Measurements from ENCODE around the gene FXYD1.
A peak's percentile ranks its signal among the peaks of the same experiment; 100 is the strongest.
"Not testable (repeated sequence)": the region's sequence is repeated elsewhere in the genome, so short reads cannot be mapped to it uniquely, and the experiment has no call there.

FXYD1 gene

DNA sequence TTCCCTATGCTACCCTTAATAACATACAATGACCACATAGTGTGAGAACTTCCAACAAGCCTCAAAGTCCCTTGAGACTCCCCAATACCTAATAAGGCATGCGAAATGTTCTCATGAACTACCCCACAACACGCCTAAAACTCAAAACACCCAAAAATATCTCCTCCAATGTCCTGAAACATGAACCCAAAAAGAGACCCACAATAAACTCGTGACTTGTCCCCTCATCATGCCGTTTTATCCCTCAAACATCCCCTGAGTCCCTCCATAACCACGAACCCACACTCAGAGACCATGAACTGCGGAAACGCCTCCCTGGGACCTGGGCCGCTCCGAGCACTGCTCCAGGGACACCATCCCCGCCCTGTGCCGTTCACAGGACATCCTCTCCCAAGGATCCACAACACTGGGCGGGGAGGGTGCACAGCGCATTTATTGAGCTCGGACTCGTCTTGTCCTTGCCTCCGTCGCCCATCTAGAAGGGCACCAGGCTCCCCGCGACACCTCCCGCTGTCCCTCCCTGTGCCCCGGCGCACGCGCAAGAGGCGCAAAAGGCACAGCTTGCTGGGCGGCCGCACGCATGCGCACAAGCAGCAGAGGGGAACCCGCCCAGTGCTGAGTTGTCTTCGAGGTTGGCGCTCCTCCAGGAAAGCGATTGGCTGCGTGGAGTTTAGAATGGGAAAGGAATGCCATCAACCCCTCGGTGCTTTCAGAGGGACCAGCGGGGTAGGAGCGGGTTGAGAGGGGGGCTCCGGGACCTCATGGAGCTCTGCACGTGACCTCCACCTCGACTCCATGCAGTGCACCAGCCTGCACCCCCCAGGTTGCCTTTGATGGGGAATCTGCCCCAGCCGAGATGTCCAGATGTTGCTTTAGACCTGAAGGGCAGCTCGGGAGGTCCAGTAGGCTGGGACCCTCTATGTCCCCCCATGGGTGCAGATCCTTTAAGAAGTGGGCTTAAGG, 14.2 kb upstream of the FXYD1 start:
- DNase-seq (ENCODE audit: low read depth in 1 of 2, low spot score in 1 of 2) = peak; percentile 72 to 79

- no peak for DNase-seq (ENCODE audit: low read depth in 1 of 2, low spot score in 1 of 2)
These were observed 13.3 kb upstream of the FXYD1 start for GRCh38 chr19:35125270-35125717.

DNA sequence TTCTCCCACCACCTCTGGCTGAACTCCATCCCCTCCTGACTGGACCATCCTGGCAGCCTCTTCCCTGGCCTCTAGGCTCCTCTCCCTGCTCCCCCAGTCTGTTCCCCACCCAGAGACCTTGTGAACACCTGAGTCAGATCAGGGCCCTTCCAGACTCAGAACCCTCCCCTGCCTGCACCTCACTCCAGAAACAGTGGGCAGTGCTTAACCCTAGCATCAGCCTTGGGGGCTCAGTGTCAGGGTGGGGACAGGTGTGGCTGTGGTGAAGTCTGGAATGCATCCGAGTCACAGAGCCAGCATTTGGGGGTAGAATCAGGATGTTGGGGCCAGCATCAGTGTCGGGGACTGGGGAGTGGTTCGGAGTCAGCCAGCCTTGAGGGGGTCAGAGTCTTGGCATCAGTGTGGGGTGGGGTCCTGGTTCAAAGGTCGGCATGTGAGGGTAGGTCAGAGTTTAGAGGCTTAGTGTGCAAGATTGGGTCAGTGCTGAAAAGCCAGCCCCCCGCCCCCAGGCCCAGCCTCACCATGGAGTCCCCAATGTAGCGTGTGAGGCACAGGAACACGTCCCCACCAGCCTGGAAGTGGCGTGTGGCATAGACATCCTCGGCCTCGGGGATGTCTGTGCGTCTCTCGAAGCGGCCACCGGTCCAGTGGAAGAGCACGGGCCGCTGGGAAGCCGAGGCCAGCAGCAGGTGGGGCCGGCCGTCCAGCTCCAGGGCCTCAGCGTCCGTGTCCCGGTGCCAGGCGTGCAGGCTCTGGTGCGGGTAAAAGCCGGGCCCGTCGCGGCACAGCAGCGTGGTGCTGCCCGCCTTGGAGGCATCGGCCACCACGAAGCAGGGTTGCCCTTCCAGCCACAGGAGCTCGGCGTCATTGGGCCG, 12.6 kb upstream of the FXYD1 start:
- DNase-seq (ENCODE audit: low read depth in 1 of 2, low spot score in 1 of 2) = no peak

DNA sequence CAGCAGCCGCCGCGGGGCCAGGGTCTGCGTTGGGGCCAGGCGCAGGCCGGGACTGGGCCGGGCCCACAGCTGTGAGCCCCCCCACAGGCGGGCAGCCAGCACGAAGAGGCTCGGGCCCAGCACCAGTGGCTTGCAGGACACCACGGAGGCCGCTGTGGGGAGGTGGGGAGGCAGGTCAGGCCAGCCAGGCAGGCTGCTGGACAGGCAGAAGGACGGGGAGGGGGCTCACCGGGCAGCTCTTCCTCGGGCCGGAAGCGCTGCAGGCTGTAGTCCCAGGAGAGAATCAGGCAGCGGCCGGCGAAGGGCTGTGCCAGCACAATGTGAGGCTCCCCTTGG, 12.0 kb upstream of the FXYD1 start:
- no peak for DNase-seq (ENCODE audit: low read depth in 1 of 2, low spot score in 1 of 2)

DNA sequence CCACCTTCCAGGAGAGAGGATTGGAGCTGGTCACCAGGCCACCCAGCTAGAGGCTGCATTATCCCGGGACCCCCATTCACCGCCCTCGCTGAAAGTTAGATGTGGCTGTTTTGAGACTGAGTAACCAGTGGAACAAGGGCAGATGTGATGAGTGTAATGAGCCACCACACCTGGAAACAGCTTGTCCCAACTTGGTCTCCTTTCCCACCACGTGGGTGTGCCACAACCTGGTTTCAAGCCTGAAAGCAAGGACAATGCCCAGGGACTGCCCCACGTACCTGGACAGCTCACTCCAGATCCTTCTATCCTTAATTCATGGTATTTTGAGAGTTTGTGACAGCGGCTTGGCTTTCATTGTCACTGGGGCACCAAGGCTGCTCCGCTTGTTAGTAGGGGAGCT, 10.8 kb upstream of the FXYD1 start:
- DNase-seq (ENCODE audit: low read depth in 1 of 2, low spot score in 1 of 2) = no peak

GRCh38 chr19:35128398-35129057, 10.1 kb upstream of the FXYD1 start:
- DNase-seq (ENCODE audit: low read depth in 1 of 2, low spot score in 1 of 2) = no peak

- not testable (repeated sequence) for DNase-seq (ENCODE audit: low read depth in 1 of 2, low spot score in 1 of 2)
These were observed 8.8 kb upstream of the FXYD1 start for GRCh38 chr19:35129724-35130274.

DNA sequence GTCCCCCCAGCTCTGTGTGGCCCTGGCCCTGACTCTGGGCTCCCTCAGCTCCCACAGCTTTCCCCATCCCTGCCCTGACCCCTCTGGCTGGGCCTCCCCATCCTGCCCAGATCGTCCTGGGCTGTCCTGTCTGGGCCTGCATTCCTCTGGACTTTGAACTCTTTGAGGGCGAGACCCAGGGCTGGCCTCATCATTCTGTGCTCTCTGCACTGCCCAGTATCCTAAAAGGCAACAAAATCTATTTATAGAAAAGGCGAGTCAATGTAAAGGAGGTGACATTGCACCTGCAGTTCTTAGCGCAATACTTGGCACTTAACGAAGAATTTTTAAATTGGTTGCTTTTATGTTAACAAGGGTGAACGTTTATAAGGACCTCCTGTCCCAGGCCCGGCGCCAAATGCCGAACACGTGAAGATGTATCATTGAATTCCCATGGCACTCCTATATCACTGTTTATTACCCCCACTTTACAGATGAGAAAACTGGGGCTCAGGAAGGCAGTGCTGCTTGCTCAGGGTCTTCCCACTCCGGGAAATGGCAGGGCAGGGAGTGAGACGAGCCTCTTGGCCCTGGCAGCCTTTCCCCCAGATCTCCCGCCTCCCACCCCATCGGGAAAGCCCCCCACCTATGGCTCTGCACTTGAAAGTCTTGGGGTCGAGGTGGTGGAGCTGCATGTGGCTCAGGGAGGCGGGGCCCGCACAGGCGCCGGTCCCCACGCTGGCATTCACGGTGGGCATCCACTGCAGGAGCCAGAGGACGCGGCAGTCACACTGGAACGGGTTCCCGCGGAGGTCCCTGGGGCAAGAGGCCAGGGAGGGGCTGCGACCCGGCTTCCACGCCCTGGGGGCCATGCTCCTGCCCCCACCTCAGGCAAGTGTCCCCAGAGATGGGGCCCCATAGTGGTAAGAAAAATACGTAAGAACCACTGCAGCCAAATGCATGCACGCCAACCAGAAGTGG, 7.6 kb upstream of the FXYD1 start:
- DNase-seq (ENCODE audit: low read depth in 1 of 2, low spot score in 1 of 2) = no peak

DNA sequence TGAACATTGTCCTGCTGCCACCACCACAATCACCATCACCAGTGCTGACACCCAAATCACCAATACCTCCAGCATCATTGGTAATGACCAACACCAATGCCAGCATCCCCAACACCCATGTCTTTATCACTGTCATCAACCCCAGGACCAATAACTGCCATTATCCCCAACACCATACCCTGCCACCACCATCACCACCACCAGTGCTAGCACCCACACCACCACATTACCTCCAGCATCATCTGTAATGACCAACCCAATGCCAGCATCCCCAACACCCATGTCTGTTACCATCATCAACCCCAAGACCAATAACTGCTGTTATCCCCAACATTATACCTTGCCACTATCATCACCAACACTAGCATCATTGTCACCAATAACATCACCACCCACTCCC, 6.4 kb upstream of the FXYD1 start:
- no peak for DNase-seq (ENCODE audit: low read depth in 1 of 2, low spot score in 1 of 2)

DNA sequence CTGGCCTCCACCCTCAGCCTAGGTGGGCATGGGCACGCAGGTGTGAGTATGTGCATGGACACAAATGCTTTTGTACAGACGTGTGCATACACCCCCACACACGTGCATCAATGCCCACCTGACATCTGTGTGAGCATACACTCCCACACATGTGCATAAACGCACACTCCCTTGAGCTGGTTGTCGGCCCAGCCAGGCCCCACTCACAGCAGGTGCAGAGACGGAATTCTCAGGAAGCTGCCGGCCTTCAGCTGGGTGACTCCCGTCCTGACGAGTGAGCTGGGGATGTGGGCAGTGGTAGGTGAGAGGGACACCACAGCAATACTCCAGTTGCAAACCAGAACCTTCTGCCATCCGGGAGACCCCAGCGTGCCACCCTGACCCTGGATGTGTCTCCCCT, 4.8 kb upstream of the FXYD1 start:
- no peak for DNase-seq (ENCODE audit: low read depth in 1 of 2, low spot score in 1 of 2)

GRCh38 chr19:35134601-35135242, 3.9 kb upstream of the FXYD1 start, which contains the start of gene LGI4:
LGI4 (minus strand) TSS chr19:35135059; CDS start chr19:35134680, 379 bp downstream.
- DNase-seq (ENCODE audit: low read depth in 1 of 2, low spot score in 1 of 2) = no peak

- peak; percentile 45 to 49 for DNase-seq (ENCODE audit: low read depth in 1 of 2, low spot score in 1 of 2)
These were observed 3.2 kb upstream of the FXYD1 start for GRCh38 chr19:35135389-35135909.

DNA sequence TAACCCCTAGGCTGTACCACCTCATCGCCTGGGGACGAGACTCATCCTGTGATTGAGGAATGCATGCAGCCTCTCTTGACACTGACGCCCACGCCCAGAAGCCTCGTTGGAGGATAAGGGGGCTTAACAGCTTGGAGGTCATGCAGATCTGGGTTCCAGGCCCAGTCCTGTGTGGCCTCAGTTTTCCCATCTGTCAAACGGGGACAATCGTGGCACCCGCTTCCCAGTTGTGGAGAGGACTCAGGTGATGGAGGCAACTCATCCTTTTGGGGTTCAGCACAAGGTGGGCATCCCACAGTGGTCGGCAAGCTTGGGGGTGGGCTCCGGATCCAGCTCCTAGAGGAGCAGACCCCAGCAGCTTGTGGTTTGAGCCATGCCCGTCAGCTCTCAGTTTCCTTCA, 2.4 kb upstream of the FXYD1 start:
- no peak for DNase-seq (ENCODE audit: low read depth in 1 of 2, low spot score in 1 of 2)

DNA sequence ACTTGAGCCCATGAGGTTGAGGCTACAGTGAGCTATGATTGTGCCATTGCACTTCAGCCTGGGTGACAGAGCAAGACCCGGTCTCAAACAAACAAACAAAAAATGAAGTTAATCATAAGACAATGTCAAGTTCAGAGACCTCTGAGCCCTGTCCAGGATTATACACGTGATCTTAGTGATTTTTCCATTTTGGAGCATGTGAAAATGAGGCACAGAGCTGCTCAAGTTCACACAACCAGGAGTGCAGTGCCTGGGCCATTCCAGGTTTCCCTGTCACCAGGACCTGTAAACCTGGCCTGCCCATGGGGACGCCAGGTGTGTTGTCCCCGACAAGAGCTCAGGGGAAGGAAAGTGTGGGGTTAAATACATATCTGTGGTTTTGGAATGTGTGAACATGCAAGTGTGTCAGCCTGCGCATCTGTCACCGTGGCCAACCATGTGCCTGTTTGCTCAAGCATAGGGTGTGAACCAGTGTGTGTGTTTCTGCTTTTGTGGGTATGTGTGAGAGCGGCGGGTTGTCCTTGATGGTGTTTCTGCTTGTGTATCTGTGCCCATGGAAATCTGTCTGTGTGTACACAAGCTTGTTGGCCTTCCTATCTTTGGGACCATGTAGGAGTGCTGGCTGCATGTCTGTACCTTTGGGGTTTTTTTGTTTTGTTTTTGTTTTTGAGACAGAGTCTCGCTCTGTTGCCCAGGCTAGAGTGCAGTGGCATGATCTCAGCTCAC, 1.5 kb upstream of the FXYD1 start:
- DNase-seq (ENCODE audit: low read depth in 1 of 2, low spot score in 1 of 2) = no peak

DNA sequence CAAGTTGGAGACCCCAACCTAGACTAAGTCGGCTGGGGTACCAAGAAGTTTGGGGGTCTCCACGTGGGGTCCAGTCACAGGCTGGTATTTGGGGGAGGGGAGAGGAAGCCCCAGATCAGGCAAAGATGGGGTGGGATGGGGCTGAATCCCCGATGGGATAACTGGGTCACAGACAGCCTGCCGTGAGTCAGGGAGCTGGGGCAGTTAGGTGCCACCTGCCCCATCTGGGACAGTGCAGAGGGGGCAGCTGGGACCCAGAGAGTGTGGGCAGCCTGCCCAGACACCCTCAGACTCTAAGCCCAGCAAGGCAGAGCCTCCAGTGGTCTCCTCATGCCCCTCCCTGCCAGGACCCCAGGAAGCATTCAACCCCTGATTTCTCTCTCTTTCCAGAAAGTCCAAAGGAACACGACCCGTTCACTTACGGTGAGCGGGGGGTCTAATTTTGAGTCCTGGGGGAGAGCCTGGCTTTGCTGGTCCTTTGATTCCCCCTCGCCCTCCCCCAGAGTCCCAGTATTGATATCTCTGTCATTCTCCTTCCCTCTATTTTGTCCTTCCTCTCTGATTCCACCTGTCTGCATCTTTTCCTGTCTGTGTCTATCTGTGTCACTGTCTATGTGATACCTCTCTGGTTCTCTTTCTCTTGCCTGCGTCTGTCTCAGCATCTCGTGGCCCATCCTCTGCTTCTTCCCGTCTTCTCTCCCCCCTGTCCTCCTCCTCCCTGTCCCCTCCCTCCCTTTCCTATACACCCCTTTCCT, 1.8 kb downstream of the FXYD1 start:
- no peak for DNase-seq (ENCODE audit: low read depth in 1 of 2, low spot score in 1 of 2)

GRCh38 chr19:35140962-35141836, 2.6 kb downstream of the FXYD1 start:
- peak; percentile 92 to 94 for DNase-seq (ENCODE audit: low read depth in 1 of 2, low spot score in 1 of 2)
